Measurements from ENCODE around the gene PITRM1.

PITRM1 gene

GRCh38 chr10:3166496-3167290 is 5.9 kb downstream of the PITRM1 start:
- DNase-seq: no peak

- no peak for DNase-seq
Measured at GRCh38 chr10:3165196-3165595, 7.4 kb downstream of the PITRM1 start.

- no peak for DNase-seq
Measured at GRCh38 chr10:3163879-3164278, 8.7 kb downstream of the PITRM1 start.

GRCh38 chr10:3162533-3162932 is 10.0 kb downstream of the PITRM1 start:
- no peak for DNase-seq

GRCh38 chr10:3159152-3159551 is 13.4 kb downstream of the PITRM1 start:
- DNase-seq: no peak

GRCh38 chr10:3154666-3155065 is 17.9 kb downstream of the PITRM1 start:
- no peak for DNase-seq

GRCh38 chr10:3152566-3152935 is 20.0 kb downstream of the PITRM1 start:
- no peak for DNase-seq

GRCh38 chr10:3151889-3152565 is 20.6 kb downstream of the PITRM1 start:
- no peak for DNase-seq

GRCh38 chr10:3150961-3151360 is 21.6 kb downstream of the PITRM1 start:
- no peak for DNase-seq

GRCh38 chr10:3150366-3150765 is 22.2 kb downstream of the PITRM1 start:
- no peak for DNase-seq

GRCh38 chr10:3149918-3150317 is 22.7 kb downstream of the PITRM1 start:
- no peak for DNase-seq

GRCh38 chr10:3148994-3149393 is 23.6 kb downstream of the PITRM1 start:
- no peak for DNase-seq

GRCh38 chr10:3148041-3148440 is 24.5 kb downstream of the PITRM1 start:
- DNase-seq: no peak

GRCh38 chr10:3147117-3147820 is 25.3 kb downstream of the PITRM1 start:
- DNase-seq: no peak

GRCh38 chr10:3146289-3146688 is 26.3 kb downstream of the PITRM1 start:
- DNase-seq: no peak

GRCh38 chr10:3145366-3145765 is 27.2 kb downstream of the PITRM1 start:
- DNase-seq: no peak

- DNase-seq: no peak
Measured at GRCh38 chr10:3143791-3144434, 28.7 kb downstream of the PITRM1 start.

- DNase-seq: no peak
Measured at GRCh38 chr10:3143366-3143765, 29.2 kb downstream of the PITRM1 start.

GRCh38 chr10:3142146-3142875 is 30.3 kb downstream of the PITRM1 start:
- DNase-seq: no peak

GRCh38 chr10:3141351-3142005 is 31.1 kb downstream of the PITRM1 start:
- DNase-seq: no peak

- no peak for DNase-seq
Measured at GRCh38 chr10:3140280-3140679, 32.3 kb downstream of the PITRM1 start.
